Motor neuron (in vitro differentiated cells): ENCODE measurements around the gene KRTAP10-1. TPM values are rescaled to one million over a fixed set of nuclear protein-coding genes. Genes with fewer than 3 reads are reported as not detected.
"Not testable (repeated sequence)": the region's sequence is repeated elsewhere in the genome, so short reads cannot be mapped to it uniquely, and the experiment has no call there.

Experiments used
- ATAC-seq, 8 experiments: fragments of 200-7000 bp; cut with Tn5 transposase; replicated peaks in 6 of 8; 2 replicates each; pipeline ENCODE4 v1.8.0; 2021; ENCODE audit warnings: mild to moderate bottlenecking in 8 of 8, moderate library complexity in 8 of 8
- H3K27ac ChIP-seq, 2 donors: fragments of 250-450 bp; sonication (Bioruptor Pico); 2 replicates each; pipeline ENCODE4 v1.9.0; 2021; ENCODE audit warnings: antibody characterized with exemption in 2 of 2, mild to moderate bottlenecking in 2 of 2, moderate library complexity in 1 of 2
- H3K4me1 ChIP-seq, 2 donors: fragments of 250-450 bp; sonication (Bioruptor Pico); replicated peaks in 1 of 2; 2 replicates each; pipeline ENCODE4 v1.6.1; 2021; ENCODE audit warnings: antibody characterized with exemption in 2 of 2, mild to moderate bottlenecking in 2 of 2, moderate library complexity in 1 of 2
- H3K4me3 ChIP-seq, 5 donors: fragments of 250-450 bp; sonication (Bioruptor Pico); 2 replicates each; pipeline ENCODE4 v1.9.0; 2021; ENCODE audit warnings: antibody characterized with exemption in 5 of 5, mild to moderate bottlenecking in 5 of 5, moderate library complexity in 4 of 5
- WGBS, 10 experiments: fragments of 450-650 bp; shearing (Covaris generic); methylation state at CpG; one replicate each; pipeline ENCODE4 v1.0.0; 2022; 5-methylcytosine and 5-hydroxymethylcytosine counted together
- in situ Hi-C, 9 experiments: fragments of 400-800 bp; cut with MboI; loops; one replicate each; pipeline ENCODE4 v1.15.0; 2021; ENCODE audit warnings: low sequenced_read_pairs in 9 of 9, low pct_unique_long_range_greater_than_20kb in 2 of 9; ENCODE audit not compliant: unreplicated experiment in 9 of 9
- total RNA-seq, 8 experiments: library from RNA; unstranded; fragments of 300-600 nt; gene quantifications; 2 replicates each; pipeline versions ENCODE4 v1.2.3 to v1.2.4, GENCODE V29; 2022

KRTAP10-1 gene
- total RNA-seq, 8 experiments from 2014 or later: 0.18 to 1.1 (median 0.25) TPM; not detected in 5

- H3K4me3 ChIP-seq: no peak overlapping the region
- no peak for ATAC-seq
- H3K27ac ChIP-seq: no peak overlapping the region
- in situ Hi-C loops: loop anchor here in 4 of 9 experiments (25.0 kb wide), 1 partner anchor 283 kb away; no protein-coding TSS in a partner anchor
- WGBS, 10 experiments: 50 to 93% (median 80%) methylated on average over 2 to 7 of the region's 20 CpGs; no CpG with 5 or more reads in 5 of the 10 experiments
- H3K4me1 ChIP-seq: peaks cover 6 to 8% of the 10 kb centered on the region in 2 donors
Observed at GRCh38 chr21:44503901-44504399, 36.0 kb downstream of the KRTAP10-1 start.

- H3K27ac ChIP-seq, H3K4me1 ChIP-seq, H3K4me3 ChIP-seq, ATAC-seq: not testable (repeated sequence)
- 80 to 85% methylated on average over 1 to 4 of the region's 44 CpGs; no CpG with 5 or more reads in 8 of the 10 experiments for WGBS, 10 experiments
- in situ Hi-C loops: loop anchor here in 4 of 9 experiments (25.0 kb wide), 1 partner anchor 284 kb away; no protein-coding TSS in a partner anchor
Observed at GRCh38 chr21:44503006-44503889, 36.7 kb downstream of the KRTAP10-1 start.

- in situ Hi-C loops: loop anchor here in 4 of 9 experiments (25.0 kb wide), 1 partner anchor 285 kb away; no protein-coding TSS in a partner anchor
Observed at GRCh38 chr21:44502171-44502958, 37.6 kb downstream of the KRTAP10-1 start.

GRCh38 chr21:44500111-44500510, 39.9 kb downstream of the KRTAP10-1 start:
- ATAC-seq: no peak
- in situ Hi-C loops: loop anchor here in 4 of 9 experiments (25.0 kb wide), 1 partner anchor 287 kb away; no protein-coding TSS in a partner anchor
- 0 to 95% (median 85%) methylated on average over 1 to 11 of the region's 19 CpGs; no CpG with 5 or more reads in 4 of the 10 experiments for WGBS, 10 experiments
- Histone ChIP-seq H3K4me1 (peaks cover 23 to 27% of the 10 kb centered on the region in 2 donors), H3K4me3 (no peak overlapping the region), H3K27ac (no peak overlapping the region)

More at GRCh38 chr21:44502171-44502958, 37.6 kb downstream of the KRTAP10-1 start:
- no peak overlapping the region for H3K4me3 ChIP-seq
- WGBS, 10 experiments: 50 to 100% (median 89%) methylated on average over 1 to 14 of the region's 27 CpGs; no CpG with 5 or more reads in 1 of the 10 experiments
- no peak for ATAC-seq
- peaks cover 15 to 16% of the 10 kb centered on the region in 2 donors for H3K4me1 ChIP-seq
- no peak overlapping the region for H3K27ac ChIP-seq

DNA sequence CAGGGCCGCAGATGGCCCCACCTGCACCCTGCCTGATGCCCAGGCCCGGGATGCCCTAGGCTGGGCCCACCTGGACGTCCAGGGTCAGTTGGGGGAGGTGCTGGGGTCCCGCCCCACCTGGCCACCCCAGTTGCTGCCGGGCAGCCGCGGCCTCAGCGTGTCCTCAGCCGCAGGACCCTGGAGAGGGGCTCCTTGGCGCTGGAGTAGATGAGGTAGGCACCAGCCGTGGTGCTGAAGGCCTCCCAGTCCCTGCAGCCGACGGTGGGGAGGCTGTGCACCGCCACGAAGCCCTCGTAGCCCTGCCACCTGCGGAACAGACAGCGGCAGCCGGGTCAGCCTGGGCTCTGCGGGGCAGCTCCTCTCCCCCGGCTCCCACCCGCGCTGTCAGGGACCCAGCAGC, 40.4 kb downstream of the KRTAP10-1 start:
- Histone ChIP-seq H3K4me3 (no peak overlapping the region), H3K4me1 (peaks cover 23 to 27% of the 10 kb centered on the region in 2 donors), H3K27ac (no peak overlapping the region)
- peak in 2 of 8 experiments; percentile 6 to 15 for ATAC-seq
- WGBS, 10 experiments: 60 to 98% (median 93%) methylated on average over 2 to 9 of the region's 23 CpGs; no CpG with 5 or more reads in 7 of the 10 experiments
- in situ Hi-C loops: loop anchor here in 5 of 9 experiments (25.0 kb wide), 1 partner anchor 288 kb away; no protein-coding TSS in a partner anchor

GRCh38 chr21:44499211-44499560, 40.8 kb downstream of the KRTAP10-1 start:
- ATAC-seq: peak in 1 of 8 experiments; percentile 9
- Histone ChIP-seq H3K27ac (no peak overlapping the region), H3K4me1 (peaks cover 23 to 27% of the 10 kb centered on the region in 2 donors), H3K4me3 (no peak overlapping the region)
- WGBS, 10 experiments: 0 to 100% (median 60%) methylated on average over 1 to 2 of the region's 18 CpGs; no CpG with 5 or more reads in 6 of the 10 experiments
- in situ Hi-C loops: loop anchor here in 1 of 9 experiments (25.0 kb wide), 1 partner anchor 288 kb away; no protein-coding TSS in a partner anchor

DNA sequence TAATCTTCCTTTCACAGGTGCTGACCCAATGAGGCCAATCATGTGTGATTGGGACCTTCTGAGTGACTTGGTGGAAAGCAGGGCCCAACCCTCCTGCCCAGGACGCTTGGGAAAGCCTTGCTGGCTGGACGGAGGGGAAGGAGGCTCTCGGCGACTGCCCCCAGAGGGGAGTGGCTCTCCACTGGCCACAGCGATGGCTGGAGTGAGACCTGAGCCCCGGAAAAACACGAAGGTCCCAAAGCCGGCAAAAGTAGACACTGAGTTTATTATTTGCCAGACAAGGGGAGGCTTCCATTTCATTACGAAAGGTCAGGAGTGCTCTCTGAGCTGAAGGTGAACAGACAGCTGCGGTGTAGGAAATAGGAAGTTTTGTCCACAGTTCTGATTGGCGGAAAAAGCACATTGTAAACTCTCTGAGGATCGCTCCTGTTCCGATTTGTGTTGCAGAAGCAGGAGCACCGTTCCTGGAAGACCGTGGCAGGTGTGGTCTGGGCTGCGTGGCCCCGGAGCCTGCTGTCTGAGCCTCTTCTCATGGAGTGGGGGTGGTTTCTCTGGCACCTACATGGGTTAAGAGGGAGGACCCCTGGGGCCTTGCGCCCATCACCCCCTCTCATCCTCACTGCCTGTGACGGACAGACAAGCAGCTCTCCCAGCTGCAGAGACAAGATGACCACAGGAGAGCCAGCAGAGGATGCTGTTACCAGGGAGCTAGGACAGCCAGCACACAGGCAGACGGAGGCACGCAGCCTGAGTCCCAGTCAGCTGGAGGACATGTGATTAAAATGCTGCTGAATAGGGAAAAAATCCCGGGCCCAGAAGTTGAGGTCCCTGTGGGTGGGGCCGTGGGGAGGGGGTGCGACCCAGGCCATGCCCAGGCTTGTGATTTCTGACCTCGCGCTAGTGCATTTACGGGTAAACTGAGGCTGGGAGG, 41.5 kb downstream of the KRTAP10-1 start:
- 53 to 100% (median 81%) methylated on average over 1 to 11 of the region's 27 CpGs; no CpG with 5 or more reads in 3 of the 10 experiments for WGBS, 10 experiments
- ATAC-seq: peak in 2 of 8 experiments; percentile 23 to 54
- in situ Hi-C loops: loop anchor here in 1 of 9 experiments (25.0 kb wide), 1 partner anchor 289 kb away; no protein-coding TSS in a partner anchor
- no peak overlapping the region for H3K4me3 ChIP-seq
- peaks cover 23 to 27% of the 10 kb centered on the region in 2 donors for H3K4me1 ChIP-seq
- no peak overlapping the region for H3K27ac ChIP-seq

- Histone ChIP-seq H3K27ac (peak overlapping the region in 1 of 2 donors; percentile 57), H3K4me3 (no peak overlapping the region), H3K4me1 (peaks cover 23 to 27% of the 10 kb centered on the region in 2 donors)
- in situ Hi-C loops: loop anchor here in 1 of 9 experiments (25.0 kb wide), 1 partner anchor 290 kb away; no protein-coding TSS in a partner anchor
- peak in 1 of 8 experiments; percentile 22 for ATAC-seq
- WGBS, 10 experiments: 0 to 80% (median 40%) methylated on average over 1 to 4 of the region's 6 CpGs; no CpG with 5 or more reads in 3 of the 10 experiments
Observed at GRCh38 chr21:44497703-44498126, 42.3 kb downstream of the KRTAP10-1 start.

GRCh38 chr21:44496564-44497550, 43.1 kb downstream of the KRTAP10-1 start:
- in situ Hi-C loops: loop anchor here in 1 of 9 experiments (25.0 kb wide), 1 partner anchor 290 kb away; no protein-coding TSS in a partner anchor
- Histone ChIP-seq H3K4me1 (peaks cover 23 to 27% of the 10 kb centered on the region in 2 donors), H3K27ac (peak overlapping the region; percentile 7 to 57), H3K4me3 (no peak overlapping the region)
- peak in 5 of 8 experiments; percentile 68 to 78 (median 73) for ATAC-seq
- WGBS, 10 experiments: 0 to 60% (median 46%) methylated on average over 1 to 21 of the region's 27 CpGs; no CpG with 5 or more reads in 4 of the 10 experiments
